Stomach (tissue), 4 donors: ENCODE results near the gene GAL3ST3.

Experiments used
- CTCF ChIP-seq, 7 experiments: fragments of 450-650 bp in 4 of 7; fragments of 200-600 bp in 3 of 7; sonication (generic) in 3 of 7; IDR thresholded peaks; one replicate each; pipeline ENCODE4 v1.5.1; 2016 to 2019; ENCODE audit warnings: antibody characterized with exemption in 7 of 7, control low read depth in 2 of 7, mild to moderate bottlenecking in 1 of 7
- POLR2A ChIP-seq, 4 donors: fragments of 450-650 bp; IDR thresholded peaks; one replicate each; pipeline ENCODE4 v1.6.1; 2016; ENCODE audit warnings: antibody characterized with exemption in 4 of 4, control low read depth in 2 of 4, mild to moderate bottlenecking in 1 of 4, moderate library complexity in 1 of 4
- POLR2AphosphoS5 ChIP-seq, 3 donors: sonication (generic); formaldehyde crosslinking; IDR thresholded peaks; one replicate each; pipeline ENCODE4 v1.6.1; 2016; ENCODE audit warnings: antibody characterized with exemption in 3 of 3

DNA sequence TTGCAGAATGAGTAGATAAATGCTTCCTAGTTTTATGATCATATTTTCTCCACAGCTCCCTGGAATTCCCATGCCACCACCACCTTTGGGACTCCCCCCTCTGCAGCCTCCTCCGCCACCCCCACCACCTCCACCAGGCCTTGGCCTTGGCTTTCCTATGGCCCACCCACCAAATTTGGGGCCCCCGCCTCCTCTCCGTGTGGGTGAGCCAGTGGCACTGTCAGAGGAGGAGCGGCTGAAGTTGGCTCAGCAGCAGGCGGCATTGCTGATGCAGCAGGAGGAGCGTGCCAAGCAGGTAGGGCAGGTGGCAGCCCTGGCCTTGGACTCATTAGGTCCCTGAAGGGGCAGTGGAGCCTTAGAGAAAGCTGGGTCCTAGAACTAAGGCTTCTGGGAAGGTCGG, 6.1 kb upstream of the GAL3ST3 start:
- TF ChIP-seq CTCF (IDR thresholded peaks at IDR 0.05): no peak
- TF ChIP-seq POLR2AphosphoS5 (IDR thresholded peaks at IDR 0.05): no peak
- TF ChIP-seq POLR2A (IDR thresholded peaks at IDR 0.05): no peak
